B cell (primary cell): ENCODE results near the gene PAK3. TPM values are rescaled to one million over a fixed set of nuclear protein-coding genes. Genes with fewer than 3 reads are reported as not detected.

Source experiments
- ATAC-seq: fragments of 200-7000 bp; cut with Tn5 transposase; one replicate; pipeline ENCODE4 v1.10.0; 2021; ENCODE audit warnings: low read depth, mild to moderate bottlenecking, moderate number of reproducible peaks, moderate library complexity
- CTCF ChIA-PET: fragments of 350-600 bp; sonication (Branson Sonifier 250); formaldehyde crosslinking; loops from one replicate; lab custom pipeline; 2021; ENCODE audit warnings: antibody characterized with exemption, inconsistent platforms; lab: Charles Lee
- POLR2A ChIA-PET: fragments of 350-600 bp; sonication (Branson Sonifier 250); formaldehyde crosslinking; loops from one replicate; lab custom pipeline; 2021; ENCODE audit warnings: antibody characterized with exemption; lab: Charles Lee
- DNase-seq: peaks from one replicate; pipeline ENCODE4 v3.0.0; 2013
- H2AFZ ChIP-seq: 2 replicates; pipeline ENCODE4 v1.6.1; 2012; ENCODE audit warnings: mild to moderate bottlenecking, low read depth, low read length; ENCODE audit not compliant: insufficient read depth, poor library complexity, severe bottlenecking
- H3K27ac ChIP-seq, 2 donors: 1 replicate in 1 of 2; 2 replicates in 1 of 2; pipeline ENCODE4 v1.5.1; 2012 to 2013; ENCODE audit warnings: low read length in 2 of 2, mild to moderate bottlenecking in 2 of 2, moderate library complexity in 1 of 2
- H3K27me3 ChIP-seq, 4 experiments: fragments of 200-600 bp in 1 of 4; sonication (generic) in 1 of 4; replicated peaks in 1 of 4; 1 replicate in 2 of 4; 2 replicates in 2 of 4; pipeline versions ENCODE4 v1.6.1 to v1.7.0; 2013 to 2016; ENCODE audit warnings: low read length in 3 of 4, mild to moderate bottlenecking in 2 of 4, mixed read lengths in 1 of 4, moderate library complexity in 1 of 4; ENCODE audit not compliant: insufficient read depth in 4 of 4, control insufficient read depth in 3 of 4; ENCODE audit errors: control extremely low read depth in 1 of 4
- H3K36me3 ChIP-seq, 2 experiments: replicated peaks in 1 of 2; 1 replicate in 1 of 2; 2 replicates in 1 of 2; pipeline versions ENCODE4 v1.6.1 to v1.7.1; 2013; ENCODE audit warnings: low read length in 1 of 2; ENCODE audit not compliant: insufficient read depth in 2 of 2, control insufficient read depth in 1 of 2; ENCODE audit errors: control extremely low read depth in 1 of 2, extremely low read depth in 1 of 2
- H3K4me1 ChIP-seq, 2 donors: fragments of 200-600 bp in 1 of 2; sonication (generic) in 1 of 2; 1 replicate in 1 of 2; 2 replicates in 1 of 2; pipeline versions ENCODE4 v1.5.1 to v1.6.1; 2013 to 2017; ENCODE audit warnings: low read length in 2 of 2; ENCODE audit not compliant: control insufficient read depth in 2 of 2, insufficient read depth in 2 of 2
- H3K4me2 ChIP-seq: replicated peaks from 2 replicates; pipeline ENCODE3; 2012; ENCODE audit warnings: mild to moderate bottlenecking, low read depth, low read length; ENCODE audit not compliant: poor library complexity, severe bottlenecking
- H3K4me3 ChIP-seq, 5 experiments: fragments of 200-600 bp in 1 of 5; sonication (generic) in 1 of 5; 1 replicate in 3 of 5; 2 replicates in 2 of 5; pipeline versions ENCODE4 v1.5.1 to v1.7.0; 2011 to 2016; ENCODE audit warnings: low read length in 4 of 5, mild to moderate bottlenecking in 4 of 5, low read depth in 2 of 5, control low read depth in 1 of 5, moderate library complexity in 1 of 5; ENCODE audit not compliant: insufficient read depth in 1 of 5; ENCODE audit errors: control extremely low read depth in 1 of 5, extremely low read depth in 1 of 5
- H3K79me2 ChIP-seq: fragments of 200-600 bp; sonication (generic); one replicate; pipeline ENCODE4 v1.6.0; 2016; ENCODE audit warnings: low read length; ENCODE audit not compliant: control insufficient read depth, insufficient read depth
- H3K9ac ChIP-seq: fragments of 200-600 bp; sonication (generic); 2 replicates; pipeline ENCODE4 v1.6.1; 2017; ENCODE audit warnings: mild to moderate bottlenecking, low read length, moderate library complexity
- H3K9me3 ChIP-seq, 3 donors: one replicate each; pipeline versions ENCODE4 v1.6.1 to v1.7.1; 2013; ENCODE audit warnings: low read length in 2 of 3; ENCODE audit not compliant: control insufficient read depth in 2 of 3, insufficient read depth in 1 of 3; ENCODE audit errors: control extremely low read depth in 1 of 3
- H4K20me1 ChIP-seq: 2 replicates; pipeline ENCODE4 v1.6.0; 2012; ENCODE audit warnings: mild to moderate bottlenecking, low read length; ENCODE audit not compliant: insufficient read depth, control insufficient read depth, poor library complexity, severe bottlenecking
- H3K27ac Mint-ChIP-seq: one replicate; pipeline ENCODE4 v1.8.0; 2021; ENCODE audit warnings: mixed read lengths
- H3K27me3 Mint-ChIP-seq: one replicate; pipeline ENCODE4 v1.8.0; 2021; ENCODE audit warnings: mixed read lengths
- H3K4me1 Mint-ChIP-seq: one replicate; pipeline ENCODE4 v1.8.0; 2021; ENCODE audit warnings: mixed read lengths
- H3K4me3 Mint-ChIP-seq: one replicate; pipeline ENCODE4 v1.8.0; 2021; ENCODE audit warnings: mixed read lengths
- H3K9me3 Mint-ChIP-seq: one replicate; pipeline ENCODE4 v1.8.0; 2022; ENCODE audit warnings: mixed read lengths; ENCODE audit not compliant: insufficient read depth
- EZH2 ChIP-seq: IDR thresholded peaks from 2 replicates; pipeline ENCODE4 v1.6.1; 2012; ENCODE audit warnings: borderline replicate concordance, low read depth, mild to moderate bottlenecking, moderate library complexity, low read length; ENCODE audit not compliant: insufficient read depth, poor library complexity, severe bottlenecking
- WGBS: methylation state at CpG from one replicate; pipeline ENCODE4 v1.1.5; 2013; ENCODE audit warnings: missing lambda C conversion rate; ENCODE audit not compliant: insufficient coverage; 5-methylcytosine and 5-hydroxymethylcytosine counted together
- intact Hi-C: fragments of 100-400 bp; cut with micrococcal nuclease; formaldehyde crosslinking; loops from one replicate; pipeline ENCODE4 v1.10.0; 2022
- polyA plus RNA-seq: library from polyadenylated mRNA; depleted of rRNA; stranded (reverse); fragments of >200 nt; gene quantifications from 2 replicates; pipeline ENCODE4 v1.2.3, GENCODE V29; 2012
- total RNA-seq, 2 donors: library from RNA; stranded (reverse); fragments of 120-200 nt in 1 of 2; gene quantifications; 1 replicate in 1 of 2; 2 replicates in 1 of 2; pipeline versions ENCODE4 v1.2.3 to v1.2.4, GENCODE V29; 2013 to 2022
- TF ChIP-seq, protein P1 (sequence below): fragments of 200-600 bp; IDR thresholded peaks from one replicate; pipeline ENCODE4 v1.8.0; 2022; ENCODE audit warnings: antibody characterized with exemption, mild to moderate bottlenecking

PAK3 gene
- total and polyA plus RNA-seq, 2 donors (not counting 1 experiment from before 2014, with no cell fraction given) = 0.17 TPM; not detected in 1

- H3K9me3 ChIP-seq = no peaks in the 10 kb centered on the region
- H3K4me1 ChIP-seq = no peaks in the 10 kb centered on the region
- no peak overlapping the region for H3K4me3 ChIP-seq
- no peak overlapping the region for H3K4me2 ChIP-seq
- H3K36me3 ChIP-seq = no peaks in the 10 kb centered on the region
- H3K4me1 Mint-ChIP-seq = no peaks in the 10 kb centered on the region
- H3K27me3 ChIP-seq = no peaks in the 10 kb centered on the region
- no peak overlapping the region for H3K9ac ChIP-seq
- no CpG with 5 or more reads among the region's 2 CpGs for WGBS
- peaks cover 3% of the 10 kb centered on the region for H3K27me3 Mint-ChIP-seq
- no peak overlapping the region for H3K27ac Mint-ChIP-seq
- H3K27ac ChIP-seq = no peak overlapping the region
- ATAC-seq (no peak), DNase-seq (no peak)
- no peaks in the 10 kb centered on the region for H3K9me3 Mint-ChIP-seq
- ChIA-PET CTCF (no interaction called here), POLR2A (no interaction called here)
- TF ChIP-seq, protein P1, sequence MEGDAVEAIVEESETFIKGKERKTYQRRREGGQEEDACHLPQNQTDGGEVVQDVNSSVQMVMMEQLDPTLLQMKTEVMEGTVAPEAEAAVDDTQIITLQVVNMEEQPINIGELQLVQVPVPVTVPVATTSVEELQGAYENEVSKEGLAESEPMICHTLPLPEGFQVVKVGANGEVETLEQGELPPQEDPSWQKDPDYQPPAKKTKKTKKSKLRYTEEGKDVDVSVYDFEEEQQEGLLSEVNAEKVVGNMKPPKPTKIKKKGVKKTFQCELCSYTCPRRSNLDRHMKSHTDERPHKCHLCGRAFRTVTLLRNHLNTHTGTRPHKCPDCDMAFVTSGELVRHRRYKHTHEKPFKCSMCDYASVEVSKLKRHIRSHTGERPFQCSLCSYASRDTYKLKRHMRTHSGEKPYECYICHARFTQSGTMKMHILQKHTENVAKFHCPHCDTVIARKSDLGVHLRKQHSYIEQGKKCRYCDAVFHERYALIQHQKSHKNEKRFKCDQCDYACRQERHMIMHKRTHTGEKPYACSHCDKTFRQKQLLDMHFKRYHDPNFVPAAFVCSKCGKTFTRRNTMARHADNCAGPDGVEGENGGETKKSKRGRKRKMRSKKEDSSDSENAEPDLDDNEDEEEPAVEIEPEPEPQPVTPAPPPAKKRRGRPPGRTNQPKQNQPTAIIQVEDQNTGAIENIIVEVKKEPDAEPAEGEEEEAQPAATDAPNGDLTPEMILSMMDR = no peak
- TF ChIP-seq EZH2 = no peak
- H4K20me1 ChIP-seq = no peaks in the 10 kb centered on the region
- no peaks in the 10 kb centered on the region for H3K79me2 ChIP-seq
- no peak overlapping the region for H2AFZ ChIP-seq
- no peak overlapping the region for H3K4me3 Mint-ChIP-seq
- intact Hi-C loops = no loop called here
Observed at GRCh38 chrX:111191598-111191997, 95.6 kb downstream of the PAK3 start.

DNA sequence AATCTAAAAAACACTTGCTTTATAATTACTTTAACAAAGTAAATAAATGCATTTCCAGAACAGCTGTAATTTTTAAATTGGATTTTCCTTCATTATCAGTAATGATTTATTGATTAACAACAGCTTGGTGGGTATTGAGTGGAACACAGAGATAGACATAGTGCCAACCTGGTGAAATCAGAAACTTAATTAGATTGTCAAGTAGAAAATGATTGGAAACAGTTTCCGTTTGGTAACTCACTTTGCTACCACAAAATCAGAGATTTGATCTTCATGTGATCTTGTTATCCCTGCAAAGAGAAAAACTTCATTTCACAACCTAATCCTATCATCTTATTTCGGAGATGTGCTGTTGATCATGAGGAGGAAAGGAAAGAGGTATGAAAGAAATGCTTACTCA, 103.5 kb downstream of the PAK3 start:
- Histone ChIP-seq H3K9me3 (no peaks in the 10 kb centered on the region), H3K27ac (no peak overlapping the region), H3K79me2 (no peaks in the 10 kb centered on the region), H3K9ac (no peak overlapping the region), H3K27me3 (peaks cover 0 to 2% (median 0%) of the 10 kb centered on the region in 4 experiments), H3K4me2 (no peak overlapping the region), H2AFZ (no peak overlapping the region), H4K20me1 (no peaks in the 10 kb centered on the region), H3K36me3 (no peaks in the 10 kb centered on the region), H3K4me1 (no peaks in the 10 kb centered on the region), H3K4me3 (no peak overlapping the region)
- H3K27me3 Mint-ChIP-seq = no peaks in the 10 kb centered on the region
- no peak overlapping the region for H3K4me3 Mint-ChIP-seq
- CTCF ChIA-PET = no interaction called here
- POLR2A ChIA-PET = no interaction called here
- H3K4me1 Mint-ChIP-seq = no peaks in the 10 kb centered on the region
- no peaks in the 10 kb centered on the region for H3K9me3 Mint-ChIP-seq
- TF ChIP-seq EZH2 = no peak
- TF ChIP-seq, protein P1 = no peak
- no peak for ATAC-seq
- WGBS = no CpG with 5 or more reads among the region's 2 CpGs
- H3K27ac Mint-ChIP-seq = no peak overlapping the region
- no peak for DNase-seq
- intact Hi-C loops = no loop called here
